GM12875 (cell line): Measurements from ENCODE around the gene ADNP.
A peak's percentile ranks its signal among the peaks of the same experiment; 100 is the strongest.

ENCODE experiments used
- H3K4me3 ChIP-seq: one replicate; pipeline ENCODE4 v1.5.1; 2011; ENCODE audit warnings: low read depth, low read length, control low read depth
- TF ChIP-seq, protein P1 (sequence below): IDR thresholded peaks from 2 replicates; pipeline ENCODE4 v1.5.1; 2011; ENCODE audit warnings: low read depth, mild to moderate bottlenecking, control low read depth, inconsistent platforms, low read length, moderate library complexity, borderline replicate concordance; ENCODE audit not compliant: insufficient read depth

Gene ADNP

GRCh38 chr20:50953821-50954220, 22.6 kb upstream of the ADNP start:
- TF ChIP-seq, protein P1, sequence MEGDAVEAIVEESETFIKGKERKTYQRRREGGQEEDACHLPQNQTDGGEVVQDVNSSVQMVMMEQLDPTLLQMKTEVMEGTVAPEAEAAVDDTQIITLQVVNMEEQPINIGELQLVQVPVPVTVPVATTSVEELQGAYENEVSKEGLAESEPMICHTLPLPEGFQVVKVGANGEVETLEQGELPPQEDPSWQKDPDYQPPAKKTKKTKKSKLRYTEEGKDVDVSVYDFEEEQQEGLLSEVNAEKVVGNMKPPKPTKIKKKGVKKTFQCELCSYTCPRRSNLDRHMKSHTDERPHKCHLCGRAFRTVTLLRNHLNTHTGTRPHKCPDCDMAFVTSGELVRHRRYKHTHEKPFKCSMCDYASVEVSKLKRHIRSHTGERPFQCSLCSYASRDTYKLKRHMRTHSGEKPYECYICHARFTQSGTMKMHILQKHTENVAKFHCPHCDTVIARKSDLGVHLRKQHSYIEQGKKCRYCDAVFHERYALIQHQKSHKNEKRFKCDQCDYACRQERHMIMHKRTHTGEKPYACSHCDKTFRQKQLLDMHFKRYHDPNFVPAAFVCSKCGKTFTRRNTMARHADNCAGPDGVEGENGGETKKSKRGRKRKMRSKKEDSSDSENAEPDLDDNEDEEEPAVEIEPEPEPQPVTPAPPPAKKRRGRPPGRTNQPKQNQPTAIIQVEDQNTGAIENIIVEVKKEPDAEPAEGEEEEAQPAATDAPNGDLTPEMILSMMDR = no peak
- no peak overlapping the region for H3K4me3 ChIP-seq

- H3K4me3 ChIP-seq = no peak overlapping the region
- TF ChIP-seq, protein P1 = no peak
Observed at GRCh38 chr20:50953196-50953595, 22.0 kb upstream of the ADNP start.

DNA sequence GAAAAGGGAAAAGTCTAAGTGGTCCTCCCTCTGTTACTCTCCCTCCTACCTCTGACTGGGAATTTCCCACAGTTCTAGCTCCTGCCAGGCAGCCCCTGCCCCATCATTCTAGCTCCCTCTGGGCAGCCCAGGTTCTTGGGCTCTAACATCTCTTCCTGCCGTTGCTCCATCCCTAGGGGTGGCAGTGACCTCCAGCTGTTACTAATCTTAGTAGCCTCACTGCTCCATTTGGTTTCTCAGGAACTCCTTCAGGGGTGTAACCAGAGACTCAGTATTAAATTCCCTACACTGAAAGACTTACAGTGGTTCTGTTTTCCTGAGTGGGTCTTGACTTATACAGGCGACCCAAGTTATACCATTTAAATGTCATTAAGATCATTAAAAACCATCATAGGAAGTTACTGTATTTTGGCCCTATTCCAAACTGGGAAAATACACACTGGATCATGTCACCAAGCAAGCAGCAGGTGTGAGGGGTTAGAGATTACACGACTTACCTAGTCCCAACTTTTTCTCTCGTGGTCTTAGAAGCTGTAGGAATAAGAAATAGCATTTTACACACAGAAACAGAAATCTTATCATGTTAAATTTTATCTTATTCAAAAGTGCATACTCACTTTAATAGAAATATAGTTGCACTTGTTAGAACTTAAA, 17.0 kb upstream of the ADNP start:
- TF ChIP-seq, protein P1 = no peak
- H3K4me3 ChIP-seq = no peak overlapping the region

DNA sequence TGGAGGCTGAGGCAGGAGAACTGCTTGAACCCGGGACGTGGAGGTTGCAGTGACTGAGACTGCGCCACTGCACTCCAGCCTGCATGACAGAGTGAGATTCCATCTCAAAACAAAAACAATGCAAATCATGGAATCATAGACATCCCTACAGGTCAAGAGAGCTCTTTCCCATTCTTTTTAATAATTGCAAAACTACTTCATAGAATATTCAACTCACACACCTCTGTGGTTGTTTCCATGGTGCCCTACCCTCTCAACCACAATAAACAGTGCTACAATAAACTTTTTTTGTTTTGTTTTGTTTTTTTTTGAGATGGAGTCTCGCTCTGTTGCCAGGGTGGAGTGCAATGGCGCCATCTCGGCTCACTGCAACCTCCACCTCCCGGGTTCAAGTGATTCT, 11.8 kb upstream of the ADNP start:
- TF ChIP-seq, protein P1 = no peak
- no peak overlapping the region for H3K4me3 ChIP-seq

DNA sequence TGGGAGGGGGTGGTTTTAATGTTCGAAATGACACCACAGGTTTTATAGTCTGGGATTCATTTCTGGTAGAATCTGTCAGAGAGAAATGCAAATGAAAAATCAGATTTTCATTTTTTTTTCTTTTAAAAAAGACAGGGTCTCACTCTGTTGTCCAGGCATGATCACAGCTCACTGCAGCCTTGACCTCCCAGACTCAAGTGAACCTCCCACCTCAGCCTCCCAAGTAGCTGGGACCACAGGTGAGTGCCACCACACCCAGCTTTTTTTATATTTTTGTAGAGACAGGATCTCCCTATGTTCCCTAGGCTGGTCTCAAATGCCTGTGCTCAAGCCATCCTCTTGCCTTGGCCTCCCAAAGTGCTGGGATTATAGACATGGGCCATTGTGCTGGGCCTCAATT, 2.4 kb upstream of the ADNP start:
- TF ChIP-seq, protein P1 = no peak
- H3K4me3 ChIP-seq = no peak overlapping the region

GRCh38 chr20:50932691-50933280, 1.5 kb upstream of the ADNP start:
- TF ChIP-seq, protein P1 = no peak
- no peak overlapping the region for H3K4me3 ChIP-seq

DNA sequence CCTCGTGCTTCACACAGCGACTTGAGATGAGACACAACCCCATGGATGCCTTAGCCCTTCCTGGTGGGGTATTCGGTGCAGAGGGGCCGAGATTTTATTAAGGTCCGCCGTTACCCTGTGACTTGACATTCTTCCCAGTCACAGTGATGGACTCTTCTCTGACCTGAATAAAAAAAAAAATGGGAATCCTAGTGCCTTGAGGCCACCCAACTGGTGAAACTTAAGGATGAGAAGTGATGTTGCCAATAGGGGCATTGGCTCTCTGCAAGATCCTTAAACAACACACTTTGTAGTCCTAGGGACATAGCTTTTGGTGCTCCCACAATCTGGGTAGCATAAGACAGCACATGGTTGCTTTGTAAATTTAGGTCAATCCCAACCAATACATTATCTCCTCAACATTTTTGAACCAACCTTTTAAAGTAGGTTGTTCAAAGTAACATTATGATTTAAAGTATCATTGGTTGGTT, 814 bp upstream of the ADNP start:
- peak overlapping the region; percentile 26 for H3K4me3 ChIP-seq
- TF ChIP-seq, protein P1 = no peak
